Heart left ventricle (tissue), 16 donors: ENCODE results near the gene MMP12. TPM values are rescaled to one million over a fixed set of nuclear protein-coding genes. Genes with fewer than 3 reads are reported as not detected.

Experiments used
- ATAC-seq, 4 donors: fragments of 200-7000 bp; cut with Tn5 transposase; one replicate each; pipeline ENCODE4 v1.9.1; 2020 to 2022; ENCODE audit warnings: moderate library complexity in 4 of 4, mild to moderate bottlenecking in 3 of 4, moderate number of reproducible peaks in 1 of 4
- DNase-seq, 5 donors: peaks; one replicate each; pipeline ENCODE4 v3.0.0-alpha.2; 2020
- H3K27ac ChIP-seq, 12 donors: fragments of 200-600 bp; sonication (generic) in 4 of 12; one replicate each; pipeline versions ENCODE4 v1.5.0 to v1.8.0; 2016 to 2022; ENCODE audit warnings: mild to moderate bottlenecking in 2 of 12
- H3K27me3 ChIP-seq, 9 donors: fragments of 200-600 bp; sonication (generic) in 2 of 9; one replicate each; pipeline versions ENCODE4 v1.5.1 to v1.8.0; 2016 to 2022; ENCODE audit warnings: mild to moderate bottlenecking in 3 of 9
- H3K36me3 ChIP-seq, 9 donors: fragments of 200-600 bp; sonication (generic) in 2 of 9; one replicate each; pipeline versions ENCODE4 v1.5.0 to v1.8.0; 2018 to 2022; ENCODE audit warnings: mild to moderate bottlenecking in 2 of 9
- H3K4me1 ChIP-seq, 12 donors: fragments of 200-600 bp; sonication (generic) in 4 of 12; one replicate each; pipeline versions ENCODE4 v1.5.0 to v1.8.0; 2016 to 2022; ENCODE audit warnings: mild to moderate bottlenecking in 3 of 12
- H3K4me3 ChIP-seq, 12 donors: fragments of 200-600 bp; sonication (generic) in 4 of 12; one replicate each; pipeline versions ENCODE4 v1.5.0 to v1.8.0; 2017 to 2022; ENCODE audit warnings: mild to moderate bottlenecking in 9 of 12, moderate library complexity in 4 of 12
- H3K9me3 ChIP-seq, 12 donors: fragments of 200-600 bp; sonication (generic) in 4 of 12; one replicate each; pipeline versions ENCODE4 v1.5.0 to v1.8.0; 2016 to 2022; ENCODE audit warnings: mild to moderate bottlenecking in 1 of 12
- CTCF ChIP-seq, 12 donors: fragments of 200-600 bp; sonication (generic) in 4 of 12; IDR thresholded peaks; one replicate each; pipeline versions ENCODE4 v1.5.0 to v1.8.0; 2018 to 2022; ENCODE audit warnings: antibody characterized with exemption in 12 of 12, mild to moderate bottlenecking in 5 of 12
- POLR2A ChIP-seq, 2 donors: fragments of 450-650 bp; IDR thresholded peaks; one replicate each; pipeline ENCODE4 v1.6.1; 2017; ENCODE audit warnings: antibody characterized with exemption in 2 of 2, mild to moderate bottlenecking in 2 of 2, moderate library complexity in 2 of 2
- WGBS, 4 donors: extraction: QIAGEN DNeasy Blood & Tissue Kit in 2 of 4; methylation state at CpG; one replicate each; pipeline versions ENCODE4 v1.1.5 to v1.1.7; 2013 to 2018; 5-methylcytosine and 5-hydroxymethylcytosine counted together
- intact Hi-C, 10 donors: fragments of 100-400 bp; cut with DNase I; formaldehyde crosslinking; loops; one replicate each; pipeline versions ENCODE4 v1.11.1 to v1.14.2; 2022
- polyA plus RNA-seq, 2 donors: library from polyadenylated mRNA; stranded (reverse); fragments of 200-250 nt; gene quantifications; one replicate each; pipeline ENCODE4 v1.2.3, GENCODE V29; 2013
- total RNA-seq, 9 donors: library from RNA; depleted of rRNA in 2 of 9; stranded (reverse); fragments of >200 nt in 2 of 9; fragmentation: NEBNext Ultra II Directional in 3 of 9; extraction: Animal tissue kit (Norgen Biotek cat#: 25700) in 3 of 9; gene quantifications; one replicate each; pipeline versions ENCODE4 v1.1.0 to v1.2.4, GENCODE V29; 2016 to 2023
- donor health status: ischemic (EF 13 %, LVEDD 7.1; RV severe dilation, severe dysfunction).
- donor health status: healthy with polysubstance abuse.
- donor health status: DM: no; HTN: yes; CAD: no.
- donor health status: DM: no; HTN: no; CAD: no.
- donor health status: ischemic (EF 25% LVEDD 6.9; RV normal size, moderate dysfunction).
- donor health status: ischemic (EF 25% LVEDD 5.7; RV mildly dilated, moderate dysfunction).
- donor health status: healthy.
- donor health status: DM: yes; HTN: yes; CAD: no.
- donor health status: ischemic (EF 35%, LVEDD 5.7; RV mildly dilated, moderate dysfunction).
- donor health status: nonischemic (EF 11% LVEDD 7.7; RV severe dilation, severe dysfunction).
- donor health status: DM: yes; HTN: yes; CAD: no.
- donor health status: PGD.
- donor health status: ischemic (EF 29% LVEDD 5.4; RV normal size, mild dysfunction).
- donor health status: nonischemic (EF 23%, LVEDD 6.1; RV moderate dilation, normal function).

The MMP12 gene
- total and polyA plus RNA-seq, 11 donors = 0.16 to 0.21 TPM; not detected in 9

DNA sequence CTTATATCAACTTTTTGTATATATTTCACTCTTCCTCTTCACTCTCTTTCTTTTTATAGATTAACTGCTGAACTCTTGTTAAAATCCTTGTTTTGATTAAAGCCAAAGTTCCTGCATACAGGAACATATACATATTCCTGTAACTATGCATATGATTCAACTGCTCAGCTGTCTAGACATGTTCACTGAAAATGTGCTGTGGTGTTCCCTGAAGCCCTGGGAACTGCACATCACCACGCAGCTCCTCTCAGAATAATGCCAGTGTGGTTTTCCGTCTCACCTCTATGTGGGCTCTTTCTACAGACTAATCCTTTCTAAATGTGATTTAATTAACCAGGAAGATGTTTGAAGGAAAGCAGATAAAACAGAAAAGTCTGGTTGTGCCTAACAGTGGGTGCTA, 25.6 kb upstream of the MMP12 start:
- no peak for TF ChIP-seq POLR2A (IDR thresholded peaks at IDR 0.05)
- no peak for TF ChIP-seq CTCF (IDR thresholded peaks at IDR 0.05)
- Histone ChIP-seq H3K36me3 (no peaks in the 10 kb centered on the region), H3K4me3 (no peak overlapping the region), H3K9me3 (no peaks in the 10 kb centered on the region), H3K27me3 (no peaks in the 10 kb centered on the region), H3K4me1 (no peaks in the 10 kb centered on the region), H3K27ac (no peak overlapping the region)
- intact Hi-C loops = no loop called here
- no peak for DNase-seq
- ATAC-seq = no peak
- WGBS, 4 donors = 84 to 92% (median 88%) methylated on average over 2 of the region's 2 CpGs

GRCh38 chr11:102891736-102892135, 17.0 kb upstream of the MMP12 start:
- WGBS, 4 donors = 93 to 96% (median 94%) methylated on average over 1 of the region's 1 CpG
- intact Hi-C loops = no loop called here

DNA sequence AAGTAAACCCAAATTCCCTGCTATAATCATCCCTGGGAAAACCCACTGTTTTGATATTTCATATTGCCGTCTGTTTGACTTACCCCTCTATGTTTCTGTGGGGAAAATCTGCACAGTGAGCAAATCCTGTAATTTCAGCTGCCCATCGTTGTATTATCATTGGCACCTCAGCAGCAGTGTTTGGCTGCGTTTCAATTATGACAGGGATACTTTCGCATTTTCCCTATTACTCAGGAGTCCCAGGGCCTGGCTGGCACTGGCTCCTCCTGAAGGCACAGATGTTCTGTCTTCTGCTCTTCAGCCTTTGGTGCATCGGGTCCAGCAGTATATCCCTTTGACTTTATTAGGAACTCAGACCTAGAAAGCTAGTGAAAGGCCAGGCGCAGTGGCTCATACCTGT, 12.2 kb upstream of the MMP12 start:
- Histone ChIP-seq H3K27me3 (peaks cover 0 to 3% (median 0%) of the 10 kb centered on the region in 9 donors), H3K4me1 (no peaks in the 10 kb centered on the region), H3K9me3 (no peaks in the 10 kb centered on the region), H3K4me3 (no peak overlapping the region), H3K36me3 (no peaks in the 10 kb centered on the region), H3K27ac (no peak overlapping the region)
- TF ChIP-seq CTCF (IDR thresholded peaks at IDR 0.05) = no peak
- TF ChIP-seq POLR2A (IDR thresholded peaks at IDR 0.05) = no peak
- ATAC-seq = no peak
- DNase-seq = no peak
- intact Hi-C loops = no loop called here
- 78 to 83% (median 81%) methylated on average over 6 of the region's 6 CpGs for WGBS, 4 donors

More at GRCh38 chr11:102891736-102892135, 17.0 kb upstream of the MMP12 start:
- DNase-seq (no peak), ATAC-seq (no peak)
- no peaks in the 10 kb centered on the region for H3K9me3 ChIP-seq
- peaks cover 0 to 3% (median 0%) of the 10 kb centered on the region in 9 donors for H3K27me3 ChIP-seq
- no peaks in the 10 kb centered on the region for H3K4me1 ChIP-seq
- no peaks in the 10 kb centered on the region for H3K36me3 ChIP-seq
- H3K4me3 ChIP-seq = no peak overlapping the region
- no peak overlapping the region for H3K27ac ChIP-seq
- no peak for TF ChIP-seq CTCF (IDR thresholded peaks at IDR 0.05)
- no peak for TF ChIP-seq POLR2A (IDR thresholded peaks at IDR 0.05)

DNA sequence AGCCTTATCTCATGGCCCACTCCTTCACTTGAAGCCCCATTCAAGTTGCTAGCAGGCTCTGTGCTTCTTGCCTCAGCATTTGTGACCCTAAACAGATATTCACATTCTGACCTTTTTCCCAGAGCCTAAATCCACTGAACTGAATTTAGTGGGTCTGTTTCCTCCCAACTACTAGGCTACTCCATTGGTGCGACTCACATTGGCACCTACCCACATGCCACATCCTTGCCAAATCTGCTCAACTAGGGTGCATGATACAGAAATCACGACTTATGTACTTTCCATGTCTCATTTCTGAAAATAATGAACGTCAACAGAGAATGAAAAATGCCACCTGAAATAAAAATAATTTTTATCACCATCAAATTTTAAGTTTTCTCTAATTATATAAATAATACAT, 8.4 kb upstream of the MMP12 start:
- ATAC-seq (no peak), DNase-seq (no peak)
- Histone ChIP-seq H3K36me3 (no peaks in the 10 kb centered on the region), H3K4me3 (no peak overlapping the region), H3K27me3 (no peaks in the 10 kb centered on the region), H3K4me1 (peaks cover 0 to 2% (median 0%) of the 10 kb centered on the region in 12 donors), H3K9me3 (no peaks in the 10 kb centered on the region), H3K27ac (peak overlapping the region in 1 of 12 donors; percentile 78)
- no peak for TF ChIP-seq CTCF (IDR thresholded peaks at IDR 0.05)
- TF ChIP-seq POLR2A (IDR thresholded peaks at IDR 0.05) = no peak
- WGBS, 4 donors = 82 to 90% (median 85%) methylated on average over 3 of the region's 3 CpGs
- intact Hi-C loops = no loop called here
